GM18507 (cell line): ENCODE measurements around the gene EPB42.

Experiments used
- DNase-seq: peaks from one replicate; pipeline ENCODE4 v3.0.0; 2011; ENCODE audit warnings: low read depth; ENCODE audit not compliant: insufficient read length; ENCODE audit errors: extremely low spot score
- FAIRE-seq: peaks from 2 replicates; lab custom pipeline; 2011; peaks lifted over from hg19 to GRCh38; lab: Jason Lieb, UNC

EPB42 gene

DNA sequence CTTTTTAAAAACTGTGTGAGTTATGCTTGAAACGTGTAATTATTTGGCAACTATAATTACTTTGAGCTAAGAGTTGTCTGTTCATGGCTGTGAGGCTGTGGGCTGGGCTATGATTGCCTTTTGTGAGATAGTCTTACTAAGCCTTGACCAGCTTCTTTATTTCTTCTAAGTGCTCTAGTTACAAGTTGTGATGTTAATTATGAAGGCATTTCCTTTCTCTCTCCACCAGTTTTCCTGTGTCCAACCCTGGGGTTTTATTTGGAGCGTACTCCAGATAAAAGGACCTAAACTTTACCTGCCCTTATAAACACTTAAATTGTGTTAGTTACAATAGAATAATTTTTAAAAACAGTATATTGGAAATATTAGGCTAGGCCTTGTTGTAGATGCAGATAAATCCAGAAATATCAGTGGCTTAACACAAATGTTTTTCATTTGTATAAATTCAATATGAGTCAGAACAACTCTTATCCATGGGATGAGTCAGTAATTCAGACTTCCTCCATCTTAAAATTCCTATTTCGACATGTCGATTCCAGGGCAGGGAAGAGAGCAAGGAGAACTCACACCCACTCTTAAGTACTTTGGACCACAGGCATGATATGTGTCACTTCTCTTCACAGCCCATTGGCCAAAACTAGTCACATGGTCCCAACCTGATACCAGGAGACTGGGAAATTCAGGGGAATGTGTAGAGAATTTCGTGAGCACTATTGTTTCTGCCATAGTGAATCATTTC, 70.5 kb downstream of the EPB42 start:
- DNase-seq (no peak), FAIRE-seq (no peak)
